ENCODE data around the gene FBXO27.
"Not testable (repeated sequence)": the region's sequence is repeated elsewhere in the genome, so short reads cannot be mapped to it uniquely, and the experiment has no call there.

The FBXO27 gene, protein sequence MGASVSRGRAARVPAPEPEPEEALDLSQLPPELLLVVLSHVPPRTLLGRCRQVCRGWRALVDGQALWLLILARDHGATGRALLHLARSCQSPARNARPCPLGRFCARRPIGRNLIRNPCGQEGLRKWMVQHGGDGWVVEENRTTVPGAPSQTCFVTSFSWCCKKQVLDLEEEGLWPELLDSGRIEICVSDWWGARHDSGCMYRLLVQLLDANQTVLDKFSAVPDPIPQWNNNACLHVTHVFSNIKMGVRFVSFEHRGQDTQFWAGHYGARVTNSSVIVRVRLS

DNA sequence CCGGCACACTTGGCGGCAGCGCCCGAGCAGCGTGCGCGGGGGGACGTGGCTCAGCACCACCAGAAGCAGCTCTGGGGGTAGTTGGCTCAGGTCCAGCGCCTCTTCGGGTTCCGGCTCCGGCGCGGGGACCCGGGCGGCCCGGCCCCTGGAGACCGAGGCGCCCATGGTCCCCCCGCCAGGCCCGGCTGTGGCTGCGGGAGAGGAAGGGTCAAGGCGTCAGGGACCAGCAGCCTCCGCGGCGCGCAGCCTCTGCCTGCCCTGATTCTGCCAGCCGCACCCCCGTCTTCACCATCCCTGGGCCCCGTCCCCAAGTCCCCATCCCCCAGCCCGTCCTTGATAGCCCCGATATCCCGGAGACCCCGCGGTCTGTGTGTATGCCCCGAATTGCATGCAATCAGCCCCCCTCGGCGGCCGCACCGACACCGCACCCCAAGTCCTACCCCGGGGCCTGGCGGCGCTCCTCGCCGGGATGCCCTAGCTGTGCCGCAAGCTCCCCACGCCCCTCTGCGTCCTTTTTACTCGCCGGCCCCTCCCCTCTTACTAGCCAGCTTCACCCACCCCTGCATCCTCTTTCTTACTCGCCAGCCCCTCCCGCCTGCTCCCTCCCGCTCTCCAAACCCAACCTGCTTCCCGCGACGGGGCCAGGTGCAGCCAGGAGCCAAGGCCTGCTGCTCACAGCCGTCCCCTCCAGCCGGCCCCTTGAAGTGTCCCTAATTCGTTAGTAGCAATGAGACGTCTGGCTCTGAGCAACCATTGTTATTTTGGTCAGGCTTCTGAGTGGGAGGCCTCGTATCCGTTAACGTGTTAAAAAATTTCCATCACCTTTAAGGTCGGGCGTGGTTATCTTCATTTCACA is at the start of gene FBXO27:
FBXO27 (minus strand) TSS at position 487 of the 856 bp plus-strand sequence; CDS start at position 165, 322 bp downstream.
- peak; percentile 50 for DNase-seq

DNA sequence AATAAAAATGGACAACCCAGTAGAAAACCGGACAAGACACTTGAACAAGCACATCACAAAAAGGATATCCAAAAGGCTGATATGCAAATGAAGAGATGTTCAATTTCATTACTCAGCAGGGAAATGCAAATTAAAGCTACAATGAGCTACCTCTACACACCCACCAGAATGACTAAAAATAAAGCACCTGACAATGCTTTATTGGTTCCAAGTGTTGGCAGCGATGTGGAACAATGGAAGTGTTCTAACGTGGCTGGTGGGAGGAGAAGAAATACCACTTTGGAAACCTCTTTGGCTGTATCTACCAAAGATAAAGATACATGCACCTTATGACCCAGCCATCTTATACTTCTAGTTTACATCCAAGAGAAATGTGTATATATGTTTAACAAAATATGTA is 48.1 kb upstream of the FBXO27 start:
- no peak for DNase-seq

DNA sequence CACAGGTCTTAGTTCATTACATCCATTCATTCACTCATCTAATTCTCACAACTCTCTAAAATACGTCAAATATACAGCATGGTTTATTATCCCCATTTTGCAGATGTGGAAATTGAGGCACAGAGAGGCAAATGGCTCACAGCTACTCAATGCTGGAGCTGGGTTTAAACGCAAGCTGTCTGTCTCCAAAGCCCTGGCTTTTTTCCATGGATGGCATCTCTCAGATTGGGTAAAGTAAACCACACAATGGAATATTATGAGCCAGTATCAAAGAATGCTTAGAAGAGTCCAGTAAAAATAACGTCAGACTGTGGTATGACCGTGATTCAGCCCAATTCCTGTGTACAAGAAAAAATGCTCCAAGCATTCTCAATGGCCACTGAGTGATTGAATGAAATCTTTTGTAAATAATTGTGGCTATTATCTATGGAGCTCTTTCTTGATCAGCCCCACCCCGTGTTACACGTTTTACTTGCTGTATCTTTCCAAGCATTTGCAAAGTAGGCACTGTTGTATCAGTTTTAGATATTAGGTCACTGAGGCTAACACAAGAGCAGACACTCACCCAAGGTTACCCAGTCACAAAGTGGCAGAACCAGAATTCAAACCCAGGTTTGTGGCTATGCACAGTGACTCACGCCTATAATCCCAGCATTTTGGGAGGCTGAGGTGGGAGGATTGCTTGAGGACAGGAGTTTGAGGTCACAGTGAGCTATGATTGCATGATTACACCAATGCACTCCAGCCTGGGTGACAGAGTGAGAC is 46.3 kb upstream of the FBXO27 start:
- DNase-seq, result no peak

DNA sequence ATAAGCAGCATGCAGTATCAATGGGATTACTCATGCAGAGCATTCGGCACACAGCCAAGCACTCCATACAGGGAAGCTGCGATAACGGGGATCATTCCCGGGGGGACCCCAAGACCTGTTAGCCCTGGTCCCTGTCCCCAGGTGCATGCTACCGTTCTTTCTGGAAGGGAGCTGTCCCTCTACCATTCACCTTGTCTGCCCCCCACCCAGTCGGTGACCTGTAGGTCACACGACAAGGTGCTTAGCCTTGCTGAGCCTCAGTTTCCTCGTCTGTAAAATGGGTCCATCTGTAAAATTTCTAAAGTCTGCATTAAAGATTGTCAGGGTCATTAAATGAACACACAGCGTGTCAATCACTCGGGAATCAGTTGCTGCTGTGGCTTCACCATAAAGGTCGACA is 45.0 kb upstream of the FBXO27 start:
- DNase-seq, result no peak

DNA sequence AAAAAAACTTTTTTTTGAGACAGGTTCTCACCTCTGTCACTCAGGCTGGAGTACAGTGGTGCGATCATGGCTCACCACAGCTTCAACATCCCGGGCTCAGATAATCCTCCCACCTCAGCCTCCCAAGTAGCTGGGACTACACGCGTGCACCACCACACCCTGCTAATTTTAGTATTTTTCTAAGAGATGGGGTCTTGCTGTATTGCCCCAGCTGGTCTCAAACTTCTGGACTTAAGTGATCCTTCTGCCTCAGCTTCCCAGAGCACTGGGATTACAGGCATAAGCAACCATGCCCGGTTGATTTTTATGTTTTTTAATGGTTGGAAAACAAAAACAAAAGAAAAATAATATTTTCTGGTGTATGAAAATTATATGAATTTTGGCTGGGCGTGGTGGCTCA is 42.6 kb upstream of the FBXO27 start:
- no peak for DNase-seq

DNA sequence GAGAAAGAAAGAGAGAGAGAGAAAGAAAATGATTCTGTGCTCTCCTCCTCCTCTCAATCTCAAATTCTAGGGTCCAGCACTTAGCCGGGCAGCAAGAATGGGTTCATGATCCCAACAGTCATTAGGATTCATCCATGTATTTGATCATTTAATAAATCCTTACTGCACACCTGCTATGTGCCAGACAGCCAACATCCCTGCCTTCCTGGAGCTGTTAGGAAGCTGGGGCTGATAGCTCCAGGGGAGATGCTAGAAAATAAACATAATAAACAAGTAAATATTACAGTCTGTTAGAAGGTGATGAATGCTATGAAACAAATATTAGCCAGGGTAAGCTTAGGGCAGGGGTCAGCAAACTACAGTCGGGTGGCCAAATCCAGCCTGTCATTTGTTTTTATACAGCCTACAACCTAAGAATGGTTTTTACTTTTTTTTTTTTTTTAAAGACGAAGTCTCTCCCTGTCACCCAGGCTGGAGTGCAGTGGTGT is 41.9 kb upstream of the FBXO27 start:
- DNase-seq, result no peak

DNA sequence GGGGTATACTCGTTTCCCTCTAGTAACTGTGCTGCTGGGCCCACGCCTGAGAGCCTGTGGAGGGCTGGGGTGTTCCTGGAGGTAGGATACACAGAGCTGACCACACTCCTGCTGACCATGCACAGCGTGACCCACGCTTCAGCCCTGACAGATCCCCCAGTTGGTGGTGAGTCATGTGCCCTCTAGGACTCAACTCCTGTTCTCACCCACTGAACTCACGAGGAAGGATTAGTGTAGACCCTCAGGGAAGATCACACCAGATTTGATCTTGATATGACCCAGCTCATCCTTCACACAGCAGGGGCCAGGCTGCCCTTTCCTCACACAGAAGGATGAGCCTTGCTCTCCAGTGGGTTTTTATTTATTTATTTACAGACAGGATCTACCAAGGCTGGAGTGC is 38.5 kb upstream of the FBXO27 start:
- no peak for DNase-seq

DNA sequence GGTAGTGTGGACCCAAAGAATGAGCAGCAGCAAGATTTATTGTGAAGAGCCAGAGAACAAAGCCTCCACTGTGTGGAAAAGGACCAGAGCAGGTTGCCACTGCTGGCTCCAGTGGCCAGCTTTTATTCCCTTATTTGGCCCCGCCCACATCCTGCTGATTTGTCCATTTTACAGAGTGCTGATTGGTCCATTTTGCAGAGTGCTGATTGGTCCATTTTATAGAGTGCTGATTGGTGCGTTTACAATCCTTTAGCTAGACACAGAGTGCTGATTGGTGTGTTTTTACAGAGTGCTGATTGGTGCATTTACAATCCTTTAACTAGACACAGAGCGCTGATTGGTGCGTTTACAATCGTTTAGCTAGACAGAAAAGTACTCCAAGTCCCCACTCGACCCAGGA is 35.9 kb upstream of the FBXO27 start:
- not testable (repeated sequence) for DNase-seq

DNA sequence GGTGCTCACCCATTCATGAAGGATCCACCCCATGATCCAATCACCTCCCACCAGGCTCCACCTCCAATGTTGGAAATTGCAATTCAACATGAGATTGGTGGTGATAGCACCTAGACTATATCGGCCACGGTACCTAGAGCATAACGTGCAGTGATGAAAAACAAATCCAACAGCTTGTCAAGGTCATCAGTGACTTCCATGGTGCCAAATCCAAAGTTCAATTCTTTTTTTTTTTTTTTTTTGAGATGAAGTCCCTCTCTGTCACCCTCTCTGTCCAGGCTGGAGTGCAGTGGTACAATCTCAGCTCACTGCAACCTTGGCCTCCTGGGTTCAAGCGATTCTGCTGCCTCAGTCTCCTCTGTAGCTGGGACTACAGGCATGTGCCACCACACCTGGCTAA is 34.8 kb upstream of the FBXO27 start:
- no peak for DNase-seq

DNA sequence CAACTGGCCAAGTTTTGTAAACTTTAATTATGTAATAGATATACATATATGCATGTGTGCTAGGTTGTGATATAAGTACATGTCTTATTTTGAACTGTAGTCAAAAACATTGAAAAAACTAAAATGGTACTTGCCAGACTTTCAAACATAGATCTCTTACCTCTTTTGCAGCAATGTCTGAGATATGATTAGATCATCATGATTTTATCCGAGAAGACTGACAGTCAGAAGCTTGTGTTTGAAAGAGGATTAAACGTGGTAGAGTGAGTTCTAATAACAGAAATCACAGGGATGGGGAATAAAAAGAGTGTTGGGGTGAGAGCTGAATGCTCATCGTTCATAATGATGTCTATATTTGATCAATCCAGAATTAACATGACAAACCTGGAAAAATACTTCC is 33.6 kb upstream of the FBXO27 start:
- no peak for DNase-seq

DNA sequence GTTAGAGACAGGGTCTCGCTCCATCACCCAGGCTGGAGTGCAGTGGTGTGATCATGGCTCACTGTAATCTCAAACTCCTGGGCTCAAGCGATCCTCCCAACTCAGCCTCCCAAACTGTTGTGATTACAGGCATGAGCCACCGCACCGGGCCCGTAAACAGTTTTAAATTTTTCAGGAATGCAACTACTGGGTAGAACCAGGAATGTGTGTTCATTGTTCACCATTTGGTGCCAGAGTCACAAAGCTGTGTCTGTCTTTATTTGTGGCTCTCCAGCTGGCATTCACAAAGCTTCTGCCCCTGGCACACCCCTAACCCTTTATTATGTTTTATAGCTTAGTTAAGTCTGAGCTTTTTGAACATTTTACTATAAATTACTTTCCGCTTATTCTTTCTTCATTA is 32.1 kb upstream of the FBXO27 start:
- no peak for DNase-seq

DNA sequence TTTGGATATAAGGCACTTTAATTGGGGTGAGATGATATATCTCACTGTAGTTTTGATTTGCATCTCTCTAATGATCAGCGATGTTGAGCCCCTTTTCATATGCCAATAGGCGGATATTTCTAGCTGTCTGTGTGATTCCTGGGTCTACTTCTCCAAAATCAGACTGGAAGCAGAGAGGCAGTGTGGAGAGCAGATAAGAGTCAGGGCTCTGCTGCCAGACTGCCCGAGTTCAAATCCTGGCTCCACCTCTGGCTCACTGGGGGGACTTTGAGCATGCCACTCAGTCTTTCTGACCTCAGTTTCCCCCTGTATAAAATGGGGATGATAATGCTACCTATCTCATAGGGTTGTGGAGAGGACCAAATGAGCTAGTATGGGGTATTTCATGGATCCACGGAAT is 27.8 kb upstream of the FBXO27 start:
- no peak for DNase-seq

DNA sequence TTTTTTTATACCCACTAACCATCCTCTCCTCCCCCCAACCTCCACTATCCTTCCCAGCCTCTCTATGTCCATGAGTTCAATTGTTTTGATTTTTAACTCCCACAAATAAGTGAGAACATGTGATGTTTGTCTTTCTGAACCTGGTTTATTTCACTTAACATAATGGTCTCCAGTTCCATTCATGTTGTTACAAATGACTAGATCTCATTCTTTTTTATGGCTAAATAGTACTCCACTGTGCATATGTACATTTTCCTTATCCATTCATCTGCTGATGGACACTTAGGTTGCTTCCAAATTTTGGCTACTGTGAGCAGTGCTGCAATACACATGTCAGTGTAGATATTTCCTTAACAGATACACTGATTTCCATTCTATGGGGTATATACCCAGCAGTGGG is 27.0 kb upstream of the FBXO27 start:
- DNase-seq, result no peak

DNA sequence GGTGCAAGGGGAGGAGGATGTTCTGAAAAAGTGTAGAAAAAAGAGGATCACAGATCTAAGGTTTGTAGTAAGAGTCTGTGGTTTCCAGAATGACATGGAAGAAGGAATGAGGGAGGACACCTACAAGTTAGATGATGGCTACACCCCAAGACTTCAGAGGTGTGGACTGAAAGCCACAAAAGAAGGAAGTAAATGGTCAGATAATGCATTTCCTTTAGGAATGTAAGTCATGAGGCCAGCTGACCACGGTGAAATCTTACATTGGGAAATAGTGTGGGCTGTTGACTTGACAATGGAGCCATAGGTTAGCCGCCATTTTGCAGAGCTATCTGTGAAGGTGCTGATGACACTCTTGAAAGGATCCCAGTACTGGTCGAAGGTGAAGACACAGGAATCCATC is 25.3 kb upstream of the FBXO27 start:
- DNase-seq, result no peak

DNA sequence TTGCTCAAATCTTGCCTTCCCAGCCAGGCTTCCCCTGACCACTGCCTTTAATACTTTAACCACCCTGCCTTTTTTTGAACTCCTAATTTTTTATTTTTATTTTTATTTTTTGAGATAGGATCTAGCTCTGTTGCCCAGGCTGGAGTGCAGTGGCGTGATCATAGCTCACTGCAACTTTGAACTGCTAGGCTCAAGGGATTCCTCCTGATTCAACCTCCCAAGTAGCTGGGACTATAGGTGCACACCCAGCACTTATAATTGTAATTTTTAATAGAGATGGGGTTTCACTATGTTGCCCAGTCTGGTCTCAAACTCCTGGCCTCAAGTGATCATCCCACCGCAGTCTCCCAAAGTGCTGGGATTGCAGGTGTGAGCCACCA is 21.7 kb upstream of the FBXO27 start:
- DNase-seq, result no peak

DNA sequence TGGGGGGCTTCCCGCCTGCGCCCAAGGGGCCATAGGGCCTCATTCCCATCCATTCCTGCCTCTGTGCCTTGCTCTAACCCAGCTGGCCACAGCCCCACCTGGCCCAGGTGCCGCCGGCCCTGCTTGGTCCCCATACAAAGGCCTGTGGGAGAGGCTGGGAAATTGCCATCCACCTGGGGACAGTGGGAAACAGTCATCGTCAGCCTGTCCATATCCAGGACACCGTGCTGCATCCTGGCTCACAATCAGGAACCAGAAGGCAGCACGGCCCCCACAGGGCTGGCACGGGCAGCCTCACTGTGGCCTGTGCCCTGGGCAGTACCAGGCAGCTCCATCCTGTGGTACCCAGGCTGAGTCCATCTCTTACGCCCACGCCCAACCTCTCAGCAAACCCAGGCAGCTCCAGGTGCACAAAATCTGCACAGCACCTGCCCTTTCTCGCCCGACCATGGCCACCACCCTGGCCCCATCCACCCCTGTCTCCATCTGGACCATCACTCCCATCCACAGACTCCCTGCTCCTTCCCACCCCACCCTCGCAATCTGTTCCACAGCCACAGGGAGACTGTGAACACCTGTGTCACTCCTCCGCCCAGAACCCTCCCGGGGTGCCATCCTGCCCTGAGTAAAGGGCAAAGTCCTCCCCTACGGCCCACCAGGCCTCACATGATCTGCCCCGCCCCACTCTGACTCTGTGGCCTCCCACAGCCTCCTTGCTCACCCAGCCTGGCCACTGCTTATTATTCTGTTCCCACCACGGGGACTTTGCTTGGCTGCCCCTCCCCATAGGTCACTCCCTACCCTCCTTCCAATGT is 21.1 kb upstream of the FBXO27 start:
- no peak for DNase-seq

DNA sequence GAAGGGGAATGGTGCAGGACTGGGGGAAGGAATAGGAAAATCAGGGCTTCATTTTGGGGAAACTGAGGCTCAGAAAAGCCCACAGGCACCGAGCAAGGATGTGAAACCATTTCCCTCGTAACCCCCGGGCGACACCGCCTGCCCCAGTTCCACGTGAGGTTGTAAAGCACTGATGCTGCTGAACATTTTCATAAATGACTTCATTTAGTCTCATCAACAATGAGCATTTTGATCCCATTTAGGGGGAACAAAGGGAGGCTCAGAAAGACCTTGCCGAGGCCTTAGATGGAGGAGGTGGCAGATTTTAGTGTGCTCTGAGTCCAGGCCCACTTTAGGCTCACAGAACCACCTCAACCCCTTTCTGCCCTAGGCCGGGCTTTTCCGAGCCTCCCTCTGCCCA is 20.5 kb upstream of the FBXO27 start:
- no peak for DNase-seq

DNA sequence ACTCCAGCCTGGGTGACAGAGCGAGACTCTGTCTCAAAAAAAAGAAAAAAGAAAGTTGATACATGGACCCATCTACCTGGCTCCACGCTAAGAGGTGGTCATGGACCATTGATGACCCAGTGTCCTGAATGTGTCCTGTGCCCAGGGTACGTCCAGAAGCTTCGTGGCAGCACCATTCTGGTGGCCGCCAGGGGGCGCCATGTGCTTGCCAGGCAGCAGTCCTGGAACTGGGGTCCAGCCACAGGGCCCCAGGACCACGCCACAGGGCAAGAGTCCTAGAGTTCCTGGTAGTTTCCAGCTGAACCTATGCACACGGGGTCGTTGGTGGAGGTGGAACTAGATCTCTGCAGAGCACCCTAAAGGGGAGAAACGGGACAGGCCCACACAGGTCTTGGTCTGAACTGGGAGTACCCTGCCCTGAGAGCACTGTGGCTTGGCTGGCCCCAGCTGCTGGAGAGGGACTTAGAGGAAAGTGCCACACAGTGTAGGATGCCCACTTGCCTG is 19.9 kb upstream of the FBXO27 start:
- DNase-seq, result peak; percentile 48

DNA sequence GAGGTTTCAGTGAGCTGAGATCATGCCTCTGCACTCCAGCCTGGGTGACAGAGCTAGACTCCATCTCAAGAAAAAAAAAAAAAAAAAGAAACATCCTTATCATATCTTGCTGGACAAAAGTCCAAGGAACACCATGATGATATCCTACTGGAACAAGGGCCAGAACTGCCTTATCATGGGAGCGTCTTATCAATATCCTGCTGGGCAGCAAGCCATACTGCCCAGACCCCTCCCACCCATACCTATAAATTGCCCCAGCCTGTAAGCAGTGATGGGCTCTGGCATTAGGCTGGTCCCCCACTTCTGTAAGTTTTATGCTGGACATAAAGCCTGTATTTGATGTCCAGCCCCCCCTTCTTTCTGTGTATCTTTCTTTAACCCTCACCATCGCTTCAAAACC is 14.7 kb upstream of the FBXO27 start:
- DNase-seq, result no peak

DNA sequence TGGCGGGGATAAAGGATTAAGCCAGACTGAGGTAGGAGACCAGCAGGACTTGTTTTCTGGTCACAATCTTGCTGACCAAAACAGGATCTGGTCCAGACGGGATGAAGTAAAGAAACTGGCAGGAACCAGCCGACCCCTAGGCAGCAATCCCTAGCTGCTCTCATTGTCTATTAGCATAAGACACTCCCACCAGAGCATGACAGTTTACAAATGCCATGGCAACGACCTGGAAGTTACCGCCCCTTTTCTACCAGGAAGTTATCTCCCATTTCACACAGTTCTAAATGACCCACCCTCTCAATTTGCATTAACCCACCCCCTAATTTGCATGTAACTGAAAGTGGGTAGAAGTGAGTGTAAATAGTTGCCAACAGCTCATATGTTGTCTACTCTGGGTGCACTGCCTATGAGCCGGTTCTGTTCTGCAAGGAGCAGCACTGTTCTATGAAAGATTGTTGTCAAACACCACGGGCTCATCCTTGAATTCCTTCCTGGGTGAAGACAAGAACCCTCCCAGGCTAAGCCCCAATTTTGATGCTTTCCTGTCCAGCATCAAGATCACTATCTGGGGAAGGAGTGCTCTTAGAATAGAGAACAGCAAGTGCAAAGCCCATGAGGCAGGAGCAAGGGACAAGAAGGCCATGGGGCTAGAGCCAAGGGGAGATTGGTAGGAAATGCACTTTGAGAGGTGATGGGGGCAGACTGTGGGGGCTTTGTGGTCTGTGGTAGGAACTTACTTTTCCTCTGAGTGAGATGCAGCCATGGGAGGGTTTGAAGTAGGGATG is 13.9 kb upstream of the FBXO27 start:
- DNase-seq, result no peak

DNA sequence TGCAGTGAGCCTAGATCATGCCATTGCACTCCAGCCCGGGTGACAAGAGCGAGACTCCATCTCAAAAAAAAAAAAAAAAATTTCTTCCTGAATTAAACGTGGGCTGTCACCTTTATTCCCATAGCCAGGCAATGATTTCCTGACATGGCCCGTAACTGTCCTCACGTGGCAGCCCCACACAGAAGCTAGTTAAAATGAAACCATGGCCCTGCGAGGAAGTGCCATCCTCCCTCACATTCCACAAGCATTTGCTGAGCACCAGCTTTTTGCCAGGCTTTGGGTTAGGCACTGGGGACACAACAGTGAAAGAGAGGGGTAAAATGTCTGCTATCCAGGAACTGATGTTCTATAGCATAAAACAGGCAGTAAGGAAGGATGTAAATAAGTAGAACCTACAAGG is 13.2 kb upstream of the FBXO27 start:
- DNase-seq, result no peak

DNA sequence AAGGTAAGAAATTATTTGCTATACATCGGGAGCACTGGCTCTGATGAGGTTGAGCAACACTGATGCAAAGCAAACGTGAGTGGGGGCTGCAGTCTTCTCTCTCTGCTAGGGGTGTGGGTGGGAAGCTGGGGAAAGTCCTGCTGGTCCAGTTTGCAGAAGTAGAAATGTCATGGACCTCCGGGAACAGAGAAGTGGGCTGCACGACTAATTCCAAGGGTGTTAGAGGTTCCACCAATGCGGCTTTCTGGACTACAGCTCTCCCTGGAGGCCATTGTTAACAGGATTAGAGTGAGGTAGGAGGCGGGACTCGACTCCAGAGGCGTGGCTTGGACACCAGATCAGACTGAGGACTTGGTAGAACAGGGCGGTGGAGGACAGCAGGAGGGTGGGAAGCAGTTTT is 5.7 kb upstream of the FBXO27 start:
- no peak for DNase-seq
